GM18951 (cell line): Measurements from ENCODE around the gene AGER.
"Not testable (repeated sequence)": the region's sequence is repeated elsewhere in the genome, so short reads cannot be mapped to it uniquely, and the experiment has no call there.

Experiments used
- POLR2A ChIP-seq: IDR thresholded peaks from 4 replicates; pipeline ENCODE4 v1.6.1; 2011; ENCODE audit warnings: mild to moderate bottlenecking; ENCODE audit not compliant: insufficient read length, insufficient read depth; ENCODE audit errors: extremely low read depth
- in situ Hi-C: fragments of 300-500 bp; cut with MboI; formaldehyde crosslinking; loops from one replicate; pipeline ENCODE4 v1.12.0; 2022; ENCODE audit warnings: low sequenced_read_pairs, mixed read lengths, inconsistent platforms; ENCODE audit not compliant: unreplicated experiment

Gene AGER

GRCh38 chr6:32151181-32151862 lies 32.7 kb downstream of the AGER start:
- in situ Hi-C loops: no loop called here
- no peak for TF ChIP-seq POLR2A

DNA sequence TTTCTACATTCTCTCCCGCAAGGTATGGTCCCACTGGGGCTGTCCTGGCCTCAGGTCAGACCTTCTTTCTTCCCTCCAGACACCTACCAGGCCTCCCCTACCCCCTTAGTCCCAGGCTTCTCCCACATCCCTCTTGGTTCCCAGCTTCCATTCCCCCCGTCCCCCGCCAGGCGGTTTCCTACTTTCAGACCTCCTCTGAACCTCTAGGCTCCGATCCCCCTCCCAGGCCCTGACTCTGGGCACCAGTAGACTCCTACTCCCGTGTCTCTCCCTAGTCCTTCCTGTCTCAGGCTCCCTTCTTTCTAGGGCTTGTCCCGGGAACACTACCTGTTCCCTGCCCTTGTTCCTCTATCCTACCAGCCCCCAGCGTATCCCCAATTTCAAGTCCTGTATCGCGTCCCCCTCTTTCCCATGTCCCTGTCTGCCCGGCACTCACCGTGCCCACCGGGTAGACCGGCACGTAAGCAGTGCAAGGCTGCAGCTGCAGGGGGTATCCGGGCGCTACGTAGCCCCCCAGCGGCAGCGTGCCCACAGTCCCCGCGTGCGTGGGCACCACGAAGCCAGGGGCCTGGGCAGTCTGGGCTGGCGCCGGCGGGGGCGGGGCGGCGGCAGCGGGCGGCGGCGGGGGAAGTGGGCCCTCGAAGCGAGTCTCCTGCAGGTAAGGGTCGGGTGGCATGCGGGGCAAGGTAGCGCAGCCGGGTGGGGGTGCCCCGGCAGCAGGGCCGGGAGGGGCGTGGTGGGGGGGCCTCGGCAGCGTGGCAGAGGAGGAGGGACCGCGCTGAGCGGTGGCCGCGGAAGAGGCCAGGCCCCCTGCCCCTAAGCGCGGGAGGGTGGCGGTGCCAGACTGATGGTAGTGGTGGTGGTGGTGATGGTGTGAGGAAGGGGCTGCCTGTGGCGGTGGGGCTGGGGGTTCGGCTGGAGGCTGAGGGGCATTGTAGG lies 33.9 kb downstream of the AGER start:
- TF ChIP-seq POLR2A: no peak
- in situ Hi-C loops: no loop called here

DNA sequence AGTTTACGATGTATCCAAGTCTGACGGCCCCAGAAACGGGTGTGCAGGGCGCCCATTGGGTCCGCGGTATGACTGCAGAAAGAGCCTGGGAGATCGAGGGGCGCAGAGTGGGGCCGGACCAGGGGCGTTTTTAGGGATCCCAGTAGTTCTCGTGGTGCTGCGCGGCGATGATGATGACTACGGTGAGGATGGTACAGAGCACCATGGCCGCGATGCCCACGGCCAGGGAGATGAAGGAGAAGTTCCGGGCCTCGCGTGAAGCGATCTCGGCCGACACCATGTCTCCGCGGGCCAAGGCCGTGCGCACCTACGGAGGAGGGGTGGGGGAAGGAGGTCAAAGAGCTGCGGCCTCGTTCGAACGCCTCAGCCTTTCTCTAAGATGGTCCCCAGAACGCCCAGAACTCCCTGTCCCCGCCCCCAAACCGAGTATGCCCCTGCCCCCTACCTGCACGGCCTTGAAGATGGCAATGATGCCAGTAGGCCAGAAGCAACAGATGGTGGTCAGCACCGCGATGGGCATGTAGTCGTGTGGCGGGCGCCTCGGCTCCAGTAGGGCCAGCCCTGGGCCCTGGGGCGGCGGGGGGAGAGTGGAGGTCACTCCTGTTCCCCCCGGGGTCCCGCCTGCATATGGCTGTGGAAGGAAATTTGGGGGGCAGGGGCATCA lies 34.8 kb downstream of the AGER start:
- TF ChIP-seq POLR2A: no peak
- in situ Hi-C loops: no loop called here

DNA sequence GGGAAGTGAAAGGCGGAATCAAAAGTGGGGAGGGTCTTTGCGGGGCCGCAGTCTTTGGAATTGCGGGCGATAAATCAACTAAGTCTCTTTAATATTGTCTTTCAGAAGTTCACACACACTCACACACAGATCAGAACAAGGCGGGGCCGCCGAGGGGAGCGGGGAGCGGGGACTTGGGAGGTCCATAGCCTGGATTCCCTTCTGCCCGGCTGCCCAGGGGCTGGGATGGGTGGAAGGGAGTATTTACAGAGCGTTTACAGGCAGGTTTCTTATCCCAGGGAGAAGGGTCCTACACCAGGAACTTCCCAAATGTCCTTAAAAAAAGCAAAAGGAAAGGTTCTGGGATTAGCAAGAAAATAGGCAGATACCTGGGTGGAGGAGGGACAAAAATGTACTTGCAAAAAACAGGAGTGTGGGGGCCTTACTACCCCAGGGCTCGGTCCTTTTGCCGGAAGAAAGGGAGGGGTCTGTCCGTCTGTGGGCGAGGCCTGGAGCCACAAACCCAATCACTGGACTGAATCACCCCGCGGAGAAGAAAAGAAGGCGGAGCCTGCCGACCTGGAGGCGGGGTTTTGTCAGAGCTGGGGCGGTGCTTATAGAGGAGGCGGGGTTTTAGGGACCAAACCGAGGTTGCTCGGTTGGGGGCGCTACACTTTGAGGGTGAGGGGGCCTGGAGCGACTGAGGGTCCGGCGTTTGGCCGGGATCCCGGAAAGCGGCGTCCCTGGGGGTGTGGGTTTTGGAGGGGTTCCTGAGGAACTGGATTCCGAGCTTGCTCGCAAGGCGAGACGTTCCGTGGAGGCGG lies 35.6 kb downstream of the AGER start:
- in situ Hi-C loops: no loop called here
- no peak for TF ChIP-seq POLR2A

DNA sequence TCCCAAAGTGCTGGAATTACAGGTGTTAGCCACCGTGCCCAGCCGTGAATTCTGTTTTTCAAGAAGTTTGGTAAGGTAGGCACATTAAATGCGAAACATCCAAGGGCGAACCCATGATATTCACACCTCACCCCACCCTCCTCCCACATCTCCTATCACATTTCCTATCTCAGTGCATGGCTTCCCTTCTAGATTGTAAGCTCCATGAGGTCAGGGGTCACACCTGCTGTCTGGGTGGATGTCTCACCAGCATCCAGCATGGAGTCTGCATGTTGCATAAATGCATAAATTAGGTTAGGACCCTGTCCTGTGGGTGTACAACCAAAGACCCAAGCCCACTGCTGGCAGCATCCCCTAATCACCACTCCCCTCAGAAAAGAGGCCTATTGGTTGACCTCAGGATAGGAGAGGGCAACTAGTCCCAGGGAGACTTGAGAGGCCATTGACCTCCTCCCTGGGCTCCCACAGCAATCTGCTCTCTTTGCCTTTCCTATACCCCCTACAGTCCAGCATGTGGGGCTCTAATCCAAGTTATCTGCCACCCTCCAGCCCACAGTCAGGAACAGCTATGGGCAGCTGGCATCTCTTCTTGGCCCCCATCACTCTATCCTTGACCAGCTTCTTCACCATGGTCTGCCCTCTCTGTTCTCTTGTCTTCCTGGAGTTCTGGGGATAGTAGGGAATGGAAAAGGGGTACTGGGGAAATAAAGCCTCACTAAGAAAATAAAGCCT lies 36.5 kb downstream of the AGER start:
- no peak for TF ChIP-seq POLR2A
- in situ Hi-C loops: no loop called here

GRCh38 chr6:32146687-32147086 lies 37.4 kb downstream of the AGER start:
- TF ChIP-seq POLR2A: no peak

GRCh38 chr6:32146287-32146686 lies 37.8 kb downstream of the AGER start:
- in situ Hi-C loops: no loop called here
- TF ChIP-seq POLR2A: no peak

More at GRCh38 chr6:32146687-32147086, 37.4 kb downstream of the AGER start:
- in situ Hi-C loops: no loop called here

DNA sequence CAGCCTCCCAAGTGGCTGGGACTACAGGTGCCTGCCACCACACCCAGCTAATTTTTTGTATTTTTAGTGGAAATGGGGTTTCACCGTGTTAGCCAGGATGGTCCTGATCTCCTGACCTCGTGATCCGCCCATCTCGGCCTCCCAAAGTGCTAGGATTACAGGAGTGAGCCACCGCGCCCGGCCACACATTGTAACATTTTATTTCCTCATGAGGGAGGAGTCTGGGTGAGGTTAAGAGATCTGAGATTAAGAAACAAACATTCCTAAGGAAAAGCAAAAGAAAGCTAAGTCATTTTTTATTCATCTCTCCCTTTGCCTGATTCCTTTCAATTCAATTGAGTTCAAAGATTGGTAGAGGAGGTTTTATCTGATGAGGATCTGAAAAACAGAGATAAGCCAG lies 39.8 kb downstream of the AGER start:
- in situ Hi-C loops: not testable (repeated sequence)

DNA sequence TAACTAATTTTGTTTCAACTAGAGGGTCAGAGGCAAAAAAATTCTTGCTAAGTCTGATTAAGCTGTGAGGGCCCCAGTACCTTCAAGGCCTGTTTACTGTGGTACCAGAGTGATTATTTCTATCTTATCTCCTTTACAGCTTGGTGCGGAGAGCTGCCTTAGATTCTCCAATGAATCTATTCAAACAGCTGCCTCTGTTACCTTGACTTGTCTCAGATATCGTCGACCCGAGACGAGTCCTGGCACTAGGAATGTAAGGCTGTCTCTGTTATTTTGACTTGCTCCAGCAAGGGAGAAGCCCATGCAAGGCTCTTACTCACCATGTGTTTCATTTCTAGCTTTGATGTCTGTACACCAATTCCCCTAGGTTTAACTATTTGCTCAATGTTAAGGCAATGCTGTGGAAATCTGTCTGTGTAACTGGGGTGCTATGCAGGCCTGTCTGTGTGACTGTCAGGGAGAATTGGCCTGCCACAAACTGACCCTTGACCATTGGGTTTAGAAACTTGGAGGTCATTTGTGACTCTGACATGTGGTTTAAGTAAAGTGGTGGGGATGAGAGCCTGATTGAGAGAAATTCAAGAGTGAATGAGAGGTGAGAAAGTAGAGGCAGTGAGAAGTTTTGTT lies 43.5 kb downstream of the AGER start:
- in situ Hi-C loops: no loop called here

GRCh38 chr6:32139590-32139989 lies 44.5 kb downstream of the AGER start:
- in situ Hi-C loops: no loop called here
- no peak for TF ChIP-seq POLR2A

More for the DNA sequence above, 43.5 kb downstream of the AGER start:
- no peak for TF ChIP-seq POLR2A

DNA sequence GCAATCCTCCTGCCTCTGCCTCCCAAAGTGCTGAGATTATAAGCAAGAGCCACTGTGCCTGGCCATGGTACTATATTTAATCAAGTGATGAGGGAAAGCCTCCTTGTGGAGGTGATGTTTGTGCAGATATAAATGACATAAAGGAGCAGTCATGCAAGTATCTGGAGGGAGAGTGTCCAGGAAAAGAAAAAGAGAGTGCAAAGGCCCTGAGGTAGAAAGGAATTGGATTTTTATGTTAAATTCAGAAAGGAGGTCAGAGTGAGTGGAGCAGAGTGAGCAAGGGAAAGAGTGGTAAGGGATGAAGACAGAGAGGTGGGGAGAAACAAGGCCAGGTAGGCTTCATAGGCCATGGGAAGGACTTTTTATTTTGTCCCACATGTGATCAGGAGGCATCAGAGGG lies 46.6 kb downstream of the AGER start:
- TF ChIP-seq POLR2A: no peak
- in situ Hi-C loops: no loop called here

DNA sequence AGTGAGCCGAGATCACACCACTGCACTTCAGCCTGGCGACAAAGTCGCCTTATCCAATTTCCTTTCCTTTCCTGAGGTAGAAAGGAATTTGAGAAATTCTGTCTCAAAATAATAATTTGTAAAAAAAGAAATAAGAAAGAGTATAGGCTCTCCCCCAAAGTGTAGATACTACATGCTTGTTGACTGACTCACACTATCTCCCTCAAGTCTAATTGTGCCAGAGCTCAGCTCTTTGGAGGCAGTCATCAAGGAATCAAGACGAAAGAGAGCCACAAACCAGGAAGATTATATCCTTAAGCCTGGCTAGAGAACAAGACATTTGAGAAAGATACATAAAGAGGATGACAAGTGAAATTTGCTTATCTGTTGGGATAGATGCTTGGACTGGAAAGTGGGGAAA lies 50.3 kb downstream of the AGER start:
- TF ChIP-seq POLR2A: no peak
- in situ Hi-C loops: no loop called here
